Measurements from ENCODE around the gene CARD11.

DNA sequence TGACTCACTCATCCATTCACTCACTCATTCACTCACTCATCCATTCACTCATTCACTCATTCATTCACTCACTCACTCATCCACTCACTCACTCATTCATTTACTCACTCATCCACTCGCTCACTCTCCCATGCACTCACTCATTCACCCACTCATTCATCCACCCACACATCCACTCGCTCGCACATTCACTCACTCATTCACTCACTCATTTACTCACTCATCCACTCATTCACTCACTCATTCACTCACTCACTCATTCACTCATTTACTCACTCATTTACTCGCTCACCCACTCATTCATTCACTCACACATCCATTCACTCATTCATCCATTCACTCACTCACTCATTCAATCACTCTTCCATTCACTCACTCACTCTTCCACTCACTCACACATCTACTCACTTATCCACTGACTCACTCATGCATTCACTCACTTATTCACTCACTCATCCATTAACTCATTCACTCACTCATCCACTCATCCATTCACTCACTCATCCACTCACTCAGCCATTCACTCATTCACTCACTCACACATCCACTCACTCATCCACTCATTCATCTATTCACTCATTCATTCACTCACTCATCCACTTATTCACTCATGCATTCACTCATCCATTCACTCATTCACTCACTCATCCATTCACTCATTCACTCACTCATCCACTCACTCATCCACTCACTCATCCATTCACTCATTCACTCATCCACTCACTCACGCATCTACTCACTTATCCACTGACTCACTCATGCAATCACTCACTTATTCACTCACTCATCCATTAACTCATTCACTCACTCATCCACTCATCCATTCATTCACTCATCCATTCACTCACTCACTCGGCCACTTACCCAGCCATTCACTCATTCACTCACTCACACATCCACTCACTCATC is 74.0 kb downstream of the CARD11 start:
- TF ChIP-seq, protein P1, sequence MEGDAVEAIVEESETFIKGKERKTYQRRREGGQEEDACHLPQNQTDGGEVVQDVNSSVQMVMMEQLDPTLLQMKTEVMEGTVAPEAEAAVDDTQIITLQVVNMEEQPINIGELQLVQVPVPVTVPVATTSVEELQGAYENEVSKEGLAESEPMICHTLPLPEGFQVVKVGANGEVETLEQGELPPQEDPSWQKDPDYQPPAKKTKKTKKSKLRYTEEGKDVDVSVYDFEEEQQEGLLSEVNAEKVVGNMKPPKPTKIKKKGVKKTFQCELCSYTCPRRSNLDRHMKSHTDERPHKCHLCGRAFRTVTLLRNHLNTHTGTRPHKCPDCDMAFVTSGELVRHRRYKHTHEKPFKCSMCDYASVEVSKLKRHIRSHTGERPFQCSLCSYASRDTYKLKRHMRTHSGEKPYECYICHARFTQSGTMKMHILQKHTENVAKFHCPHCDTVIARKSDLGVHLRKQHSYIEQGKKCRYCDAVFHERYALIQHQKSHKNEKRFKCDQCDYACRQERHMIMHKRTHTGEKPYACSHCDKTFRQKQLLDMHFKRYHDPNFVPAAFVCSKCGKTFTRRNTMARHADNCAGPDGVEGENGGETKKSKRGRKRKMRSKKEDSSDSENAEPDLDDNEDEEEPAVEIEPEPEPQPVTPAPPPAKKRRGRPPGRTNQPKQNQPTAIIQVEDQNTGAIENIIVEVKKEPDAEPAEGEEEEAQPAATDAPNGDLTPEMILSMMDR (IDR thresholded peaks at IDR 0.05) = no peak
- TF ChIP-seq POLR2A (IDR thresholded peaks at IDR 0.05) = no peak

All from heart left ventricle (tissue), 13 donors.